Activated CD4-positive, alpha-beta memory T cell treated with anti-CD3 and anti-CD28 coated beads, Interleukin-2, amount 10 ng/mL, durations not matched to agents 7 days and 5 days (primary cell): ENCODE results near the gene RIMBP3C. TPM values are rescaled to one million over a fixed set of nuclear protein-coding genes. Genes with fewer than 3 reads are reported as not detected.
"Not testable (repeated sequence)": the region's sequence is repeated elsewhere in the genome, so short reads cannot be mapped to it uniquely, and the experiment has no call there.

Source experiments
- CTCF ChIA-PET: fragments of 350-600 bp; sonication (Branson Sonifier 250); formaldehyde crosslinking; loops from one replicate; lab custom pipeline; 2021; ENCODE audit warnings: antibody characterized with exemption, inconsistent platforms; lab: Charles Lee
- POLR2A ChIA-PET: fragments of 350-600 bp; sonication (Branson Sonifier 250); formaldehyde crosslinking; loops from one replicate; lab custom pipeline; 2021; ENCODE audit warnings: antibody characterized with exemption; lab: Charles Lee
- DNase-seq: peaks from one replicate; pipeline ENCODE4 v3.0.0-alpha.2; 2020
- H3K27ac Mint-ChIP-seq: one replicate; pipeline ENCODE4 v1.8.0; 2021; ENCODE audit warnings: mild to moderate bottlenecking, mixed read lengths
- H3K27me3 Mint-ChIP-seq: one replicate; pipeline ENCODE4 v1.8.0; 2021; ENCODE audit warnings: mixed read lengths
- H3K36me3 Mint-ChIP-seq: one replicate; pipeline ENCODE4 v1.8.0; 2021; ENCODE audit warnings: low read depth, mixed read lengths
- H3K4me1 Mint-ChIP-seq: one replicate; pipeline ENCODE4 v1.8.0; 2021; ENCODE audit warnings: mixed read lengths
- H3K4me3 Mint-ChIP-seq: one replicate; pipeline ENCODE4 v1.8.0; 2021; ENCODE audit warnings: mild to moderate bottlenecking, mixed read lengths
- H3K9me3 Mint-ChIP-seq: one replicate; pipeline ENCODE4 v1.8.0; 2021; ENCODE audit warnings: mixed read lengths
- total RNA-seq, 2 experiments: library from RNA; stranded (reverse); gene quantifications; one replicate each; pipeline ENCODE4 v1.2.3, GENCODE V29; 2021

Gene RIMBP3C
- total RNA-seq, 2 experiments from 2014 or later: 0.23 to 0.33 TPM

- H3K9me3 Mint-ChIP-seq, H3K27ac Mint-ChIP-seq, DNase-seq, CTCF ChIA-PET, H3K4me3 Mint-ChIP-seq, H3K36me3 Mint-ChIP-seq, H3K4me1 Mint-ChIP-seq, H3K27me3 Mint-ChIP-seq, POLR2A ChIA-PET: not testable (repeated sequence)
Observed at GRCh38 chr22:21532863-21533648, 18.2 kb downstream of the RIMBP3C start.

GRCh38 chr22:21531525-21531924, 19.7 kb downstream of the RIMBP3C start:
- DNase-seq, CTCF ChIA-PET, POLR2A ChIA-PET: not testable (repeated sequence)

GRCh38 chr22:21526705-21527500, 24.4 kb downstream of the RIMBP3C start:
- H3K27ac Mint-ChIP-seq, H3K27me3 Mint-ChIP-seq, H3K36me3 Mint-ChIP-seq, DNase-seq, CTCF ChIA-PET, POLR2A ChIA-PET, H3K4me1 Mint-ChIP-seq, H3K4me3 Mint-ChIP-seq, H3K9me3 Mint-ChIP-seq: not testable (repeated sequence)

More at GRCh38 chr22:21531525-21531924, 19.7 kb downstream of the RIMBP3C start:
- not testable (repeated sequence) for H3K27me3 Mint-ChIP-seq, H3K36me3 Mint-ChIP-seq, H3K27ac Mint-ChIP-seq, H3K4me3 Mint-ChIP-seq, H3K4me1 Mint-ChIP-seq, H3K9me3 Mint-ChIP-seq

- H3K36me3 Mint-ChIP-seq, POLR2A ChIA-PET, H3K27ac Mint-ChIP-seq, DNase-seq, H3K4me3 Mint-ChIP-seq, CTCF ChIA-PET, H3K9me3 Mint-ChIP-seq, H3K4me1 Mint-ChIP-seq, H3K27me3 Mint-ChIP-seq: not testable (repeated sequence)
Observed at GRCh38 chr22:21516970-21517764, 34.1 kb downstream of the RIMBP3C start.

GRCh38 chr22:21516522-21516921, 34.7 kb downstream of the RIMBP3C start:
- H3K4me3 Mint-ChIP-seq, H3K27me3 Mint-ChIP-seq, DNase-seq, H3K4me1 Mint-ChIP-seq, CTCF ChIA-PET, H3K27ac Mint-ChIP-seq, H3K36me3 Mint-ChIP-seq, H3K9me3 Mint-ChIP-seq, POLR2A ChIA-PET: not testable (repeated sequence)

GRCh38 chr22:21515234-21515633, 36.0 kb downstream of the RIMBP3C start:
- H3K4me1 Mint-ChIP-seq, H3K9me3 Mint-ChIP-seq, POLR2A ChIA-PET, H3K36me3 Mint-ChIP-seq, DNase-seq, H3K27ac Mint-ChIP-seq, H3K27me3 Mint-ChIP-seq, H3K4me3 Mint-ChIP-seq, CTCF ChIA-PET: not testable (repeated sequence)

- H3K4me3 Mint-ChIP-seq, H3K36me3 Mint-ChIP-seq, DNase-seq, H3K4me1 Mint-ChIP-seq, POLR2A ChIA-PET, CTCF ChIA-PET, H3K27me3 Mint-ChIP-seq, H3K27ac Mint-ChIP-seq, H3K9me3 Mint-ChIP-seq: not testable (repeated sequence)
Observed at GRCh38 chr22:21514117-21514516, 37.1 kb downstream of the RIMBP3C start.

GRCh38 chr22:21512022-21512421, 39.2 kb downstream of the RIMBP3C start:
- CTCF ChIA-PET, H3K36me3 Mint-ChIP-seq, H3K4me3 Mint-ChIP-seq, H3K27ac Mint-ChIP-seq, DNase-seq, POLR2A ChIA-PET, H3K4me1 Mint-ChIP-seq, H3K27me3 Mint-ChIP-seq, H3K9me3 Mint-ChIP-seq: not testable (repeated sequence)

- CTCF ChIA-PET, DNase-seq, H3K27me3 Mint-ChIP-seq, H3K9me3 Mint-ChIP-seq, POLR2A ChIA-PET, H3K4me3 Mint-ChIP-seq, H3K27ac Mint-ChIP-seq, H3K4me1 Mint-ChIP-seq, H3K36me3 Mint-ChIP-seq: not testable (repeated sequence)
Observed at GRCh38 chr22:21510397-21510796, 40.9 kb downstream of the RIMBP3C start.

GRCh38 chr22:21499623-21500506, 51.4 kb downstream of the RIMBP3C start:
- H3K27me3 Mint-ChIP-seq, H3K9me3 Mint-ChIP-seq, H3K36me3 Mint-ChIP-seq, POLR2A ChIA-PET, DNase-seq, H3K4me3 Mint-ChIP-seq, CTCF ChIA-PET, H3K4me1 Mint-ChIP-seq, H3K27ac Mint-ChIP-seq: not testable (repeated sequence)

GRCh38 chr22:21498489-21498888, 52.8 kb downstream of the RIMBP3C start:
- H3K27ac Mint-ChIP-seq, DNase-seq, POLR2A ChIA-PET, H3K4me3 Mint-ChIP-seq, CTCF ChIA-PET, H3K27me3 Mint-ChIP-seq, H3K36me3 Mint-ChIP-seq, H3K9me3 Mint-ChIP-seq, H3K4me1 Mint-ChIP-seq: not testable (repeated sequence)

- H3K9me3 Mint-ChIP-seq, CTCF ChIA-PET, H3K27me3 Mint-ChIP-seq, POLR2A ChIA-PET, H3K36me3 Mint-ChIP-seq, H3K27ac Mint-ChIP-seq, DNase-seq, H3K4me3 Mint-ChIP-seq, H3K4me1 Mint-ChIP-seq: not testable (repeated sequence)
Observed at GRCh38 chr22:21497984-21498383, 53.3 kb downstream of the RIMBP3C start.
